HL-60 (cell line): Measurements from ENCODE around the gene PPP2R2D.

Source experiments
- CTCF ChIP-seq: IDR thresholded peaks from one replicate; pipeline ENCODE4 v1.5.1; 2011; ENCODE audit warnings: low read length, control low read depth, inconsistent platforms; ENCODE audit not compliant: insufficient read depth
- GABPA ChIP-seq: IDR thresholded peaks from 2 replicates; pipeline ENCODE4 v1.6.1; 2012; ENCODE audit warnings: low read depth
- POLR2AphosphoS5 ChIP-seq: IDR thresholded peaks from 2 replicates; pipeline ENCODE4 v1.6.1; 2012; ENCODE audit warnings: low read depth

- no peak for TF ChIP-seq CTCF
- no peak for TF ChIP-seq POLR2AphosphoS5
- no peak for TF ChIP-seq GABPA
Measured at GRCh38 chr10:131934769-131935168, 34.0 kb downstream of the PPP2R2D start.
